Iris pigment epithelial cell (primary cell): ENCODE results near the gene KCNJ5.

Experiments used
- DNase-seq: peaks from one replicate; pipeline ENCODE4 v3.0.0-alpha.2; 2011; ENCODE audit warnings: low read depth

Gene KCNJ5

DNA sequence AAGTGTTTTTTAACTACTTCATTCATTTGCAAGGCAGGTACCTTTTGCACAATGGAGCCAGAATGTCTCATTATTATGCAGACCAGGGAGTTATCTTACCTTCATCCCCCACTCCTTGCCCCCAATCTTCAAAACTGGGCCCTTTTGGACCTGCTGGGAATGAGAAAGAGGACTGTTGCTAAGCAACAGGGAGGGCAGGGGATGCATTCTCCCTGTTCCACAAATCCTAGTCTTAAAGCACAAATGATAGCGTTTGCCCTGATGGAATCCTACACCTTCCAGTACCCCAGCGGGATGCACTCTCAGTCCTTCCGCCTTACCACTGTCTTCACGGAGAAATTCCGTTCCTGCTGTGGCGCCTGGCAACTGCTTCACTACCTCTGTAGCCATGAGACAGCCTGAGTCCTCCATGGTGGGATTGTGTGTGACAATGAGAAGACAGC is 20.0 kb upstream of the KCNJ5 start:
- DNase-seq: no peak

DNA sequence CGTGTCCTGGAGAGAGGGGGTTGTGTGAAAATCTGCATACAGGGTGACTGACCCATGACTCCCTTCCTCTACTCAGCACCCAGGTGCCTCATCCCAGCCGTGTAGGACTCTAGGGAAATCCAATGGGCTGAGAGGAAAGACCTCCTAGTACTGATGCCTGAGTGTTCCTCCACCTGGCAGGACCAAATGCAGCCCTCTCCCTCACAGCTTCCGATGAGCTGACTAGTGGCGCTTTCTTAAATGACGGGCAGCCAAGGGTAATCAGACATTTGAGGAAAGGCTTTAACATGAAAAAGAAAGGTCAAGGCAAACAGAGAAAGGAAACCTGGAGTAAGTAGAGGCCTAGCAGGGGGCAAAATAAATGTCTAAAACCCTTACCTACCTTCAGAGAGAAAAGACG is 19.1 kb upstream of the KCNJ5 start:
- DNase-seq: no peak

GRCh38 chr11:128872594-128872993 is 18.6 kb upstream of the KCNJ5 start:
- no peak for DNase-seq

- DNase-seq: peak; percentile 35
Measured at GRCh38 chr11:128874427-128874826, 16.7 kb upstream of the KCNJ5 start.

DNA sequence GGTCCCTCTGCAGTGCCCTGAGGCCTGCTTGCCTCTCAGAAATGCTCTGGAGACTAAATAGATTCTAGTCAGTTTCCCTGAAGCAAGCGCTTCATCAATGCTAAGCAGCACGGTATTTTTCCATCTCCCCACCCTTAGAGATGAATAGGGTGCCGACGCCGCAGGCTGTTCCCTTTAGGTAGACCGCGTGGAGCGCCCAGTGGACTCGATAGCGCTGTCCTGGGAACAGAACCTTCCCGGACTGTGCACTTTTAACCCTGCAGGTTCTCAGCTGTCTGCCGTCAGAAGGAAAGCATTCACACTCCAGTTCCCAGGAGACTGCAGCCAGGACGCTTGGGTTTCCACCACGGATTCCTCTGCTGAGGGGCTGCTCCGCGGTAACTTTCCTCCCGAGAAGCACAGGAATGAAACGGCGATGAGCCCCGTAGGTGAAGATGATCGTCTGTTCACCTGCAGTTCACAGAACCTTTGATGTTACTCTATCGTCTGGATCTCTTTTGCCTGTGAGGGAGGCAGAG is 15.0 kb upstream of the KCNJ5 start:
- DNase-seq: no peak

DNA sequence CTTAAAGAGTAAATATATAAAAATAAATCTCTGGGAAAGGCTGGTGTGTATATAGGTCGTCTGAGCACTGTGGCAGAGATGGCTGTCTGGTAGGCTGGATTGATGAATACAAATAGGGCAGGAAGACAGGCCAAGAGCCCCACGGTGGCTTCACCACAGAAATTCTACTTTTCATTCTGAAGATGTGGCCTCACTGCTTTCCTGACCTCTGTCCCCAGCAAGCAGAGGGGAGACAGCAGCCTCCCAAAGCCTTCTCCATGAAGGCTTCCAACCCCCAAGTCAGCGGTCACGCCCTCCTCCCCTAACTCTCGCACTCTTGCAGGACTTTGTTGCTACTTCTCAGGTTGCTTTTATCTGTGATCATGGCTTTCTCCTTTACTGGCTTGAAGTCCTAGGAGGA is 13.4 kb upstream of the KCNJ5 start:
- DNase-seq: no peak

DNA sequence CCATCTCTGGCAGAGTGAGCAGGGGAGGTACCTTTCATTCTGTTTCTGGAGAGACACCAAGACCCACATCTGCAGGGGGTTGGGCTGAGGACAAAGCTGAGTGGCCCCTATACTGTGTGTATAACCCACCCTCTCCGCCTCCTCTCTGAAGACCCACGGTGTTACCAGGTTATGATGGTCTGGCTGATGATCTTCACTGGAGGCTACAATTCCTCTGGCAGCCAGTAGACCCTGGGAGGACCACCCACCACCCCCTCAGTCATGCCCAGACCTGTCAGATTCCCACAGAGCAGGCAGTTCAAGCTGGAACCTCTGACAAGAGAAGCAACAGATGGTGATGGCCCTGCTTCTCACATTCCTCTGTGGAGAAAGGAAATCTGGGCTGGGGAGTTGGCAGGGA is 12.7 kb upstream of the KCNJ5 start:
- no peak for DNase-seq

GRCh38 chr11:128879817-128880216 is 11.3 kb upstream of the KCNJ5 start:
- DNase-seq: no peak

- no peak for DNase-seq
Measured at GRCh38 chr11:128881221-128881620, 9.9 kb upstream of the KCNJ5 start.

DNA sequence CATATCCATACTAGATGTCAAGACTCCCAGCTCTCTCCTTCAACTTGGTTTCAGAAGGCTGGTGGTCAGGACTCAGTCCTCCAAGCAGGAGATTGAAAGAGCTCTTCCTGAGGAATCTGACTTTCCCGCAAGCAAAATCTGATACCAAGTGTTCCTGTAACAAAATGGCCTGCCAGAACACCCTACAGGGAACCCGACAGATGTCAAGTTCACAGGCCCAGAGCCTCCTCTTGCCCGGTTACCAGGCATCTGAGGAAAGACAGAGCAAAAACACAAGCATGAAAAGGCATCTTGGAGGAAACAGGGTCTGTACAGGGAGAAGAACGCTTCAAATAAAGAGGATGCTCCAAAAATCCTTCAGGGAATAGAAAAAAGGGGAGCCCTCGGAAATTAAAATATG is 8.7 kb upstream of the KCNJ5 start:
- no peak for DNase-seq

- no peak for DNase-seq
Measured at GRCh38 chr11:128884054-128884453, 7.1 kb upstream of the KCNJ5 start.

- peak; percentile 64 for DNase-seq
Measured at GRCh38 chr11:128884703-128885338, 6.3 kb upstream of the KCNJ5 start.

DNA sequence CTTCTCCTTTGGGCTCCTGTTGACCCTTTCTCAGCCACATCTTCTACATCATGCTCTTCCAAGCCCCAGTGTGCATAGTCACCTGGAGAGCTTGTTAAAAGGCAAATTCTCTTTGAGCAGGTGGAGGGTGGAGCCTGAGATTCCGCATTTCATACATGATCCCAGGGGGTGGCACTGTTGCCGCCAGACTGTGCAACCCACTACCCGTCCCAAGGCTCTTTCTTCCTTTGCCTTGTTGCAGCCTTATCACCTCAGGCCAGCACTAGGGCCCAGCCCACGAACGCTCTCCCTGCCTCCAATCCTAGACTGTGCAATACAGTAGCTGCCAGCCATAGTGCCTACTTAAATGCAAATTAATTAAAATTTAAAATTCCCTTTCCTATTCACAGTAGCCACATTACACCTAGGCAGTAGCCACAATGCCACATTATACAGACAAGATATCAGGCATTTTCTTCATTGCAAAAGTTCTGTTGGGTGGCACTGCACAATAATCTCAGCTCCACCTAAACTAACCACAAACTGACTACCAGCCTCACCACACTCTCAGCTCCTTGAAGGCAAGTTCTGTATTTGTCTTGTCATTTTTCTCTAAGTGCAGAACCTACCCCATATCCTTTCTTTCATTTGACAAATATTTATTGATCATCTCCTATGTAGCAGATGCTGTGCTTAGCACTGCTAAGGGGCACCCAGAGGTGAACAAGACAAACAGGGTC is 4.6 kb upstream of the KCNJ5 start:
- DNase-seq: no peak

- DNase-seq: no peak
Measured at GRCh38 chr11:128888034-128888985, 2.8 kb upstream of the KCNJ5 start.

DNA sequence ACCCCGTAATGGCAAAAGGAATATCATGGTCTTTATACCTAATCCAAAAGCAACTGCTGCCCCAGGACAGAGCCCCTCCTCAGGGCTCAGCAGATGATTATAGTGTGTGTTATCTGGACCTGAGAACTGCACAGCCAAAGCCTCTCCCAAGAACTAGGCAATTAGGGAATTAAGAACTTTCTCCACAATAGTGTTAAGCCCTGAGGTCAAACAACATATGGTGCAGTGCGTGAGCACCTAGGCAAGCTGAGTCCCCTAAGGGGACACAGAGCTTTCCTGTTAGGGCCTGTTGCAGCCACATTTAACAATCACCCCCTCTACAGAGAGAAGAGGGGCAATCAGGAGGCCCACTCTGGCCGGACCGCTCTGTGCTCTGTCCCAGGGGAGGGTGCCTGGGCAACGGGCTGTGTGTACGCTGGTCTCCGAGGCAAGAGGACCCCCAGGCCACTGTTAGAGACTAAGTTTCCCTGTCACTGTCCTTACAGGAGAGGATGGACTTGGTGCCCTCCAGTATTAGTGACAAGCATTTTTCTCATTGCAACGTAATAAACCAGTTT is 1.4 kb upstream of the KCNJ5 start:
- no peak for DNase-seq

GRCh38 chr11:128890216-128890542 is 977 bp upstream of the KCNJ5 start:
- DNase-seq: no peak

- DNase-seq: no peak
Measured at GRCh38 chr11:128891913-128892398, 800 bp downstream of the KCNJ5 start.

- DNase-seq: no peak
Measured at GRCh38 chr11:128892866-128893565, 1.9 kb downstream of the KCNJ5 start.

DNA sequence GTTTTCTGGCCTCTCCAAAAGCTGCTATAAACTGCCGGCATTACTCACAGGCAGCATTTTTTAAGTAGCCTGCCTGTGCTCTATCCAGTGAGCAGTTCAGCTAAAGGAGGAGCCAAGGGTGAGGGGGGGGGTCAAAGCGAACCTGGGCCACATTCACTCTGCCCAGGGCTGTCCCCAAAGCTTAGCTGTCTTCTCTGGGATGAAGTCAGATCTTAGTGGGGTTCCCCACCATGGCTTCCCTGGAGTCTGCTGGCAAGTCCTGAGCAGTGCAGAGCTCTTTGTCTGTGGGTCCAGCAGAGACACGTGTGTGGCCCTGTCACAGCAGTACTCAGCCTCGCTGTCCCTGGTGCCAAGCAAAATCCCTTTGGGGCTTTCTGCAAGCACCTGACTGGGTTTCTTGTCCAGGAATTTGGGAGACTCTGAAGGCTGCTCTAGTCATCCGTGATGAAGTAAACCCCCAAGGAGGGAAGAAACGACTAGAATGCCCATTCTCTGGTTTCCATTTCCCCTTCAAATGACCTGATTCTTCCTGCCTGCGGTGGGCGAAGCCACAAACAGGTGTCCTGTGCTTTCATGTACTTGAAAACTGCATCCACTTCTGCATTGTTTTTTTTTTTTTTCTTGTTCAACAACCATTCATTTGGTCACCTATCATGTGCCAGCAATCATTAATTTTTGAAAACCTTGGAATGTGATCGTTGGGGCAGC is 2.6 kb downstream of the KCNJ5 start:
- no peak for DNase-seq

DNA sequence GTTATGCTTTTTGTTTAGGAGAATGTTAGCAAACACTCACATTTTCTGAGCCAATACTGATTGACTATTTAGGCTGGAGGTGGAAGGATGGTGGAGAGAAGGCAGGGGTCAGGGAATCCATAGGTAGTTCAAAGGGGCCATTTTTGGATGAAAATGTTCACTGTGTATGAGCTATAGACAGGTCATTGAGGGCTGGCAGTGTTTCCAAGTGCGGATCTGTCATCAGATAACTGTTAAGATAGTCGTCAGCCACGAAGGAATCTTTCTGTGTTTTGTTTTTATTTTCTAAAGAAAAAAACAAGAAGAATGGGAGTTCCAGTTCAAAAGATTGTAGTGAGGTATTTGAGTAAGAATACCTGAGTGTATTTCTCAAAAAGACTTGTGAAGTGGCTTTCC is 3.1 kb downstream of the KCNJ5 start:
- no peak for DNase-seq

DNA sequence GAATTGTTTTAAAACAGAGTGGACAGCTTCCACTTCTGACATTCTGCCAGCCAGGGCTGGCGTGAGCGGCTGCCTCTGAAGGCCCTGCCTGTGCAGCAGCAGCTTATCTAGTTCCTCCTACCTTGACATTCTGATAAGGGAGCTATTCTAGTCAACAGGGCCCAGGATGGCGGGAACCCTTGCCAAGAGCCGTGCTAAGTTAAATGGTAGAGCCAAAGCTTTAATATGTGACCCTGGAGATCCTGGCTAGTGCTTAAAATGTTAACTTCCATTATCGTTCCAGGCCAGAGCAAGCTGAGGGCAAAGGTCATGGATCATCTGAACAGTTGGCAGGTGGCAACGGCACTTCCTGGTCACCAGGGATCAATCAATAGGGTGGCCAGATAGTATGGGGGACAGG is 3.5 kb downstream of the KCNJ5 start:
- DNase-seq: no peak
